HG03432 (cell line): ENCODE measurements around the gene CCR5AS.

Experiments used
- ATAC-seq: cut with Tn5 transposase; IDR thresholded peaks from one replicate; pipeline ENCODE4 v1.9.1; 2021; ENCODE audit warnings: mild to moderate bottlenecking, moderate library complexity; ENCODE audit not compliant: unreplicated experiment

The CCR5AS gene

GRCh38 chr3:46321461-46322104 lies 85.3 kb downstream of the CCR5AS start:
- no peak for ATAC-seq

GRCh38 chr3:46318207-46318927 lies 88.5 kb downstream of the CCR5AS start:
- ATAC-seq, result no peak

- ATAC-seq, result no peak
These were observed 90.7 kb downstream of the CCR5AS start for GRCh38 chr3:46316206-46316605.

DNA sequence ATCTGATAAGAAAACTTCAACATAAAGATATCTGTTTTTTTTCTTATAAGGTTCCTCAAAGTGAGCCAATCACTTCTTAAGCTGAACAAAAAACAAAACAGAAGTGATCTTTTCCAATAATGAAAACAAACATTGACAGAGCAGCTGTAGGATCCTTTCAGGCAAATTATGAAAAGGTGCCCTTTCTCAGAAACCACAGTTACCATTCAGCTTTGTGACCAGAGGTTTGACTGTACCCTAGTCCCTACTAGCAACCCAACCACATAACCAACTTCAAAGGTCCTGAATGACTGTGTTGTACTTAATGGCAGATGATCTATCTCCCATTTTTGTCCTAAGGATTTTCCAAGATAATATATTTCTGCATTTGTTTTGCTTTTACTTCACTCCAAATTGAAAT lies 92.3 kb downstream of the CCR5AS start:
- no peak for ATAC-seq
